ENCODE results near the gene POPDC3.

POPDC3 gene

DNA sequence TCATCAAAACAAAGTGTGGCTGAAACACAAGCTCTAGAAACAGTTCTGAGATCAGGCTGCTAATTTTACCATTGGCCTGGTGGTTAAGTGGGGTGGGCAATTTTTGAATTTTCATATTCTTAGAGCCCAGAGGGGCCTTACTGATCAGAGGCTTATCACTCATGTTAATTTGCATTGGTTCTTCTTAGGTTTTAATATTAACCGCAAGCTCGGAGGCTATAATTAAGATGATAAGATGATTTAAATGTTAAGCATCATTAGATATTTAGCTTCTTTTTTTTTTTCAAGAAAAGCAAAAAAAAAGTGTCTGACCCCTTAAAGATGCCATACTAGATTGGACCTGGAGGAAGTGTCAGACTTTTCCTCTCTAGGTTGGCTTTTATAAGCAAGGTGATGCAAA, 8.4 kb upstream of the POPDC3 start:
- no peak for ATAC-seq (ENCODE audit: insufficient read depth, low read depth)
- H2AFZ ChIP-seq (ENCODE audit: low read depth, low read length) = no peak overlapping the region
- no peak overlapping the region for H3K4me2 ChIP-seq (ENCODE audit: insufficient read depth, low read length)
- no peaks in the 10 kb centered on the region for H4K20me1 ChIP-seq (ENCODE audit: insufficient read depth, low read length)
- H3K4me3 ChIP-seq (ENCODE audit: low read depth in 1 of 2, low read length in 2 of 2) = no peak overlapping the region
- no peak for DNase-seq
- no peaks in the 10 kb centered on the region for H3K36me3 ChIP-seq (ENCODE audit: insufficient read depth, low read length)
- H3K9me3 ChIP-seq (ENCODE audit: insufficient read depth, low read length, severe bottlenecking) = no peaks in the 10 kb centered on the region
- H3K9ac ChIP-seq (ENCODE audit: low read depth, low read length) = no peak overlapping the region
- TF ChIP-seq EZH2 (IDR thresholded peaks at IDR 0.05; ENCODE audit: borderline replicate concordance, low read depth, low read length, severe bottlenecking) = no peak
- TF ChIP-seq, protein P1, sequence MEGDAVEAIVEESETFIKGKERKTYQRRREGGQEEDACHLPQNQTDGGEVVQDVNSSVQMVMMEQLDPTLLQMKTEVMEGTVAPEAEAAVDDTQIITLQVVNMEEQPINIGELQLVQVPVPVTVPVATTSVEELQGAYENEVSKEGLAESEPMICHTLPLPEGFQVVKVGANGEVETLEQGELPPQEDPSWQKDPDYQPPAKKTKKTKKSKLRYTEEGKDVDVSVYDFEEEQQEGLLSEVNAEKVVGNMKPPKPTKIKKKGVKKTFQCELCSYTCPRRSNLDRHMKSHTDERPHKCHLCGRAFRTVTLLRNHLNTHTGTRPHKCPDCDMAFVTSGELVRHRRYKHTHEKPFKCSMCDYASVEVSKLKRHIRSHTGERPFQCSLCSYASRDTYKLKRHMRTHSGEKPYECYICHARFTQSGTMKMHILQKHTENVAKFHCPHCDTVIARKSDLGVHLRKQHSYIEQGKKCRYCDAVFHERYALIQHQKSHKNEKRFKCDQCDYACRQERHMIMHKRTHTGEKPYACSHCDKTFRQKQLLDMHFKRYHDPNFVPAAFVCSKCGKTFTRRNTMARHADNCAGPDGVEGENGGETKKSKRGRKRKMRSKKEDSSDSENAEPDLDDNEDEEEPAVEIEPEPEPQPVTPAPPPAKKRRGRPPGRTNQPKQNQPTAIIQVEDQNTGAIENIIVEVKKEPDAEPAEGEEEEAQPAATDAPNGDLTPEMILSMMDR (IDR thresholded peaks at IDR 0.05; ENCODE audit: borderline replicate concordance, extremely low read depth, low read length, poor library complexity, severe bottlenecking) = no peak
- no peaks in the 10 kb centered on the region for H3K27me3 ChIP-seq (ENCODE audit: insufficient read depth, low read length, poor library complexity)
- no peaks in the 10 kb centered on the region for H3K79me2 ChIP-seq (ENCODE audit: insufficient read depth, low read length)
- H3K27ac ChIP-seq (ENCODE audit: low read length) = no peak overlapping the region
- H3K4me1 ChIP-seq (ENCODE audit: insufficient read depth, low read length) = no peaks in the 10 kb centered on the region

DNA sequence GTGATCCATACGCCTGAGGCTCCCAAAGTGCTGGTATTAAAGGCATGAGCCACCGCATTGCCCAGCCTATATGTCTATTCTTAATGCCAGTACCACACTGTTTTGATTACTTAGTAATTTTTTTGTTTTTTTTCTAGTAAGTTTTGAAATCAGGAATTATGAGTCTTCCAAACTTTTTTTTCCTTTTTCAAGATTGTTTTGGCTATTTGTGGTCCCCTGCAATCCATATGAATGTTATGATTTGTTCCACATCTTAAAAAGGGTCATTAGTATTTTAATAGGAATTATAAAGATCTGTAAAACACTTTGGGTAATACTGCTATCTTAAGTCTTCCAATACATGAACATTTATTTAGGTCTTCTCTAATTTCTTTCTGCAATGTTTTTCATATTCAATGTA, 6.8 kb upstream of the POPDC3 start:
- Histone ChIP-seq H3K27me3 (ENCODE audit: insufficient read depth, low read length, poor library complexity) (no peaks in the 10 kb centered on the region), H2AFZ (ENCODE audit: low read depth, low read length) (no peak overlapping the region), H3K4me2 (ENCODE audit: insufficient read depth, low read length) (no peak overlapping the region), H4K20me1 (ENCODE audit: insufficient read depth, low read length) (no peaks in the 10 kb centered on the region), H3K27ac (ENCODE audit: low read length) (no peak overlapping the region), H3K79me2 (ENCODE audit: insufficient read depth, low read length) (no peaks in the 10 kb centered on the region), H3K4me3 (ENCODE audit: low read depth in 1 of 2, low read length in 2 of 2) (no peak overlapping the region), H3K4me1 (ENCODE audit: insufficient read depth, low read length) (no peaks in the 10 kb centered on the region), H3K9ac (ENCODE audit: low read depth, low read length) (no peak overlapping the region), H3K9me3 (ENCODE audit: insufficient read depth, low read length, severe bottlenecking) (no peaks in the 10 kb centered on the region), H3K36me3 (ENCODE audit: insufficient read depth, low read length) (no peaks in the 10 kb centered on the region)
- no peak for ATAC-seq (ENCODE audit: insufficient read depth, low read depth)
- TF ChIP-seq EZH2 (IDR thresholded peaks at IDR 0.05; ENCODE audit: borderline replicate concordance, low read depth, low read length, severe bottlenecking) = no peak
- TF ChIP-seq, protein P1 (IDR thresholded peaks at IDR 0.05; ENCODE audit: borderline replicate concordance, extremely low read depth, low read length, poor library complexity, severe bottlenecking) = no peak
- DNase-seq = no peak

DNA sequence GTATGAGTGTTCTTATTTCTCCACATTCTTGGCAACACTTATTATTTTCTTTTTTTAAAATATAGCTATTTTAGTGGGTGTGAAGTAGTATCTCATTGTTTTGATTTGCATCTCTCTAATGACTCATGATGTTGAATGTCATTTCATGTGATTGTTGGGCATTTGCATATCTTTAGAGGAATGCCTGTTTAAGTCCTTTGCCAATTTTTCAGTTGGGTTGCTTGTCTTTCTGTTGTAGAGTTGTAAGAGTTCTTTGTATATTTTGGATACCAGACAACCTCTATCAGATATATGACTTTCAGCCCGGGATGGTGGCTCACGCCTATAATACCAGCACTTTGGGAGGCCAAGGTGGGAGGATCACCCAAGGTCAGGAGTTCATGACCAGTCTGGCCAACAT, 5.1 kb upstream of the POPDC3 start:
- Histone ChIP-seq H3K79me2 (ENCODE audit: insufficient read depth, low read length) (no peaks in the 10 kb centered on the region), H3K4me1 (ENCODE audit: insufficient read depth, low read length) (no peaks in the 10 kb centered on the region), H3K9ac (ENCODE audit: low read depth, low read length) (no peak overlapping the region), H3K9me3 (ENCODE audit: insufficient read depth, low read length, severe bottlenecking) (no peaks in the 10 kb centered on the region), H3K27ac (ENCODE audit: low read length) (no peak overlapping the region), H3K4me3 (ENCODE audit: low read depth in 1 of 2, low read length in 2 of 2) (no peak overlapping the region), H2AFZ (ENCODE audit: low read depth, low read length) (no peak overlapping the region), H3K36me3 (ENCODE audit: insufficient read depth, low read length) (no peaks in the 10 kb centered on the region), H3K27me3 (ENCODE audit: insufficient read depth, low read length, poor library complexity) (no peaks in the 10 kb centered on the region), H4K20me1 (ENCODE audit: insufficient read depth, low read length) (no peaks in the 10 kb centered on the region), H3K4me2 (ENCODE audit: insufficient read depth, low read length) (no peak overlapping the region)
- ATAC-seq (ENCODE audit: insufficient read depth, low read depth) = no peak
- no peak for DNase-seq
- TF ChIP-seq, protein P1 (IDR thresholded peaks at IDR 0.05; ENCODE audit: borderline replicate concordance, extremely low read depth, low read length, poor library complexity, severe bottlenecking) = no peak
- TF ChIP-seq EZH2 (IDR thresholded peaks at IDR 0.05; ENCODE audit: borderline replicate concordance, low read depth, low read length, severe bottlenecking) = no peak

DNA sequence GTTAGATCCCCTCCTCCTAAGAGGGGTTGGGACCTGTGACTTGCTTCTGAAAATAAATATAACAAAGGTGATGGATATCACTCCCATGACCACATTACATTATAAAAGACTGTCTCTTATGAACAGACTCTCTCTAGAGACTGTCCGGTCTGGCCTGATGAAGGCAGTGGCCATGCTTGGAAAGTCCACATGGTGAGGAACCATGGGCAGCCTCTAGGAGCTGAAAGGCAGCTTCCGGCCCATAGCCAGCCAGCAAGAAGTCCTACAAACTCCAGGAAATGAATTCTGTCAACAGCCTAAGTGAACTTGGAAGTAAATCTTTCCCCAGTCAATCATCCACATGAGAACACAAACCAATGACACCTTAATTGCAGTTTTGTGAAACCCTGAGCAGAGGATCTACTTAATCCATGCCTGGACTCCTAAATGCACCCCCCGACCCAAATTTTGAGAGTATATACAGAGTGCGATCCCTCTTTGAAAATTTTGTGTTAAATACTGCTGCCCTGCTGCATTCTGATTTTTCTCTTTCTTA, 2.2 kb upstream of the POPDC3 start:
- H3K27ac ChIP-seq (ENCODE audit: low read length) = no peak overlapping the region
- no peak overlapping the region for H3K9ac ChIP-seq (ENCODE audit: low read depth, low read length)
- no peaks in the 10 kb centered on the region for H3K27me3 ChIP-seq (ENCODE audit: insufficient read depth, low read length, poor library complexity)
- no peak overlapping the region for H2AFZ ChIP-seq (ENCODE audit: low read depth, low read length)
- no peaks in the 10 kb centered on the region for H3K36me3 ChIP-seq (ENCODE audit: insufficient read depth, low read length)
- no peak overlapping the region for H3K4me3 ChIP-seq (ENCODE audit: low read depth in 1 of 2, low read length in 2 of 2)
- DNase-seq (no peak), ATAC-seq (ENCODE audit: insufficient read depth, low read depth) (no peak)
- H3K9me3 ChIP-seq (ENCODE audit: insufficient read depth, low read length, severe bottlenecking) = no peaks in the 10 kb centered on the region
- no peaks in the 10 kb centered on the region for H3K4me1 ChIP-seq (ENCODE audit: insufficient read depth, low read length)
- no peaks in the 10 kb centered on the region for H4K20me1 ChIP-seq (ENCODE audit: insufficient read depth, low read length)
- no peak overlapping the region for H3K4me2 ChIP-seq (ENCODE audit: insufficient read depth, low read length)
- H3K79me2 ChIP-seq (ENCODE audit: insufficient read depth, low read length) = no peaks in the 10 kb centered on the region
- TF ChIP-seq, protein P1 (IDR thresholded peaks at IDR 0.05; ENCODE audit: borderline replicate concordance, extremely low read depth, low read length, poor library complexity, severe bottlenecking) = no peak
- TF ChIP-seq EZH2 (IDR thresholded peaks at IDR 0.05; ENCODE audit: borderline replicate concordance, low read depth, low read length, severe bottlenecking) = no peak
